Measurements from ENCODE around the gene DEAF1.

Gene DEAF1

DNA sequence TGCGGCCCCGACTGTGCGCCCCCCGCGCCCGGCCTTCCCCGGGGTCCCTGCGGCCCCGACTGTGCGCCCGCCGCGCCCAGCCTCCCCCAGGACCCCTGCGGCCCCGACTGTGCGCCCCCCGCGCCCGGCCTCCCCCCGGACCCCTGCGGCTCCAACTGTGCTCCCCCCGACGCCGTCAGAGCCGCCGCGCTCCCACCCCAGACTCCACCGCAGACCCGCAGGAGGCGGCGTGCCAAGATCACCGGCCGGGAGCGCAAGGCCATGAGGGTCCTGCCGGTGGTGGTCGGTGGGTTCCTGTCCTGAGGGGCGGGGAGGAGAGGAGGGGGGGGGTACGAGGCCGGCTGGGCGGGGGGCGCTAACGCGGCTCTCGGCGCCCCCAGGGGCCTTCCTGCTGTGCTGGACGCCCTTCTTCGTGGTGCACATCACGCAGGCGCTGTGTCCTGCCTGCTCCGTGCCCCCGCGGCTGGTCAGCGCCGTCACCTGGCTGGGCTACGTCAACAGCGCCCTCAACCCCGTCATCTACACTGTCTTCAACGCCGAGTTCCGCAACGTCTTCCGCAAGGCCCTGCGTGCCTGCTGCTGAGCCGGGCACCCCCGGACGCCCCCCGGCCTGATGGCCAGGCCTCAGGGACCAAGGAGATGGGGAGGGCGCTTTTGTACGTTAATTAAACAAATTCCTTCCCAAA, 54.9 kb downstream of the DEAF1 start:
- DNase-seq (ENCODE audit: low read depth), result no peak
- TF ChIP-seq, protein P1, sequence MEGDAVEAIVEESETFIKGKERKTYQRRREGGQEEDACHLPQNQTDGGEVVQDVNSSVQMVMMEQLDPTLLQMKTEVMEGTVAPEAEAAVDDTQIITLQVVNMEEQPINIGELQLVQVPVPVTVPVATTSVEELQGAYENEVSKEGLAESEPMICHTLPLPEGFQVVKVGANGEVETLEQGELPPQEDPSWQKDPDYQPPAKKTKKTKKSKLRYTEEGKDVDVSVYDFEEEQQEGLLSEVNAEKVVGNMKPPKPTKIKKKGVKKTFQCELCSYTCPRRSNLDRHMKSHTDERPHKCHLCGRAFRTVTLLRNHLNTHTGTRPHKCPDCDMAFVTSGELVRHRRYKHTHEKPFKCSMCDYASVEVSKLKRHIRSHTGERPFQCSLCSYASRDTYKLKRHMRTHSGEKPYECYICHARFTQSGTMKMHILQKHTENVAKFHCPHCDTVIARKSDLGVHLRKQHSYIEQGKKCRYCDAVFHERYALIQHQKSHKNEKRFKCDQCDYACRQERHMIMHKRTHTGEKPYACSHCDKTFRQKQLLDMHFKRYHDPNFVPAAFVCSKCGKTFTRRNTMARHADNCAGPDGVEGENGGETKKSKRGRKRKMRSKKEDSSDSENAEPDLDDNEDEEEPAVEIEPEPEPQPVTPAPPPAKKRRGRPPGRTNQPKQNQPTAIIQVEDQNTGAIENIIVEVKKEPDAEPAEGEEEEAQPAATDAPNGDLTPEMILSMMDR (IDR thresholded peaks at IDR 0.05; ENCODE audit: low read depth, low read length, missing control alignments), result no peak
- H3K4me3 ChIP-seq (ENCODE audit: low read depth, low read length), result no peak overlapping the region

- no peak for DNase-seq (ENCODE audit: low read depth)
- H3K4me3 ChIP-seq (ENCODE audit: low read depth, low read length), result no peak overlapping the region; the same call in 1 of the 2 replicates
- TF ChIP-seq, protein P1 (IDR thresholded peaks at IDR 0.05; ENCODE audit: low read depth, low read length, missing control alignments), result no peak
Observed at GRCh38 chr11:639332-639955, 55.6 kb downstream of the DEAF1 start.

DNA sequence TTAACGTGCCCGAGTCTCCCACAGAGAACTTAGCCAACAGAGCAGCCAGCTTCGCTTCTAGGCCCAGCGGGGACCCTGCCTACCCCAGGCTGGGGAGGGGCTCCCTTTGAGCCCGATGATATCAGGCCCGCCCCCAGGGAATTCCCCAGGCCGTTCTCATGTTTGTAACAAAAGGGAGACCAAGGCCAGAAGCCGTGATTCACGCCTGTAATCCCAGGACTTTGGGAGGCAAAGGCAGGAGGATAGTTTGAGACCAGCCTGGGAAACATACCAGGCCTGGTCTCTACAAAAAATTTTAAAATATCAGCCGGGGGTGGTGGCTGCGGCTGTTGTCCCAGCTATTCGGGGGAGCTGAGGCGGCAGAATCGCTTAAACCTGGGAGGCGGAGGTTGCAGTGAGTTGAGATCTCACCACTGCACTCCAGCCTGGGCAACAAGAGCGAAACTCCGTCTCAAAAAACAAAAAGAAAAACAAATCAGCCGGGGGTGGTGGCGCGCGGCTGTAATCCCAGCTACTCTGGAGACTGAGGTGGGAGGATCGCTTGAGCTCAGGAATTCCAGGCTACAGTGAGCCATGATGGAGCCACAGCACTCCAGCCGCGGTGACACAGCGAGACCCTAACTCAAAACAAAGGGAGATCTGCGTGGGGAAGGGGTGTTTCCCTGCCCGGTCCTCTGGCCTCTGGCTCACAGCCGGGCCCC, 56.2 kb downstream of the DEAF1 start:
- H3K4me3 ChIP-seq (ENCODE audit: low read depth, low read length), result no peak overlapping the region
- TF ChIP-seq, protein P1 (IDR thresholded peaks at IDR 0.05; ENCODE audit: low read depth, low read length, missing control alignments), result no peak
- no peak for DNase-seq (ENCODE audit: low read depth)

DNA sequence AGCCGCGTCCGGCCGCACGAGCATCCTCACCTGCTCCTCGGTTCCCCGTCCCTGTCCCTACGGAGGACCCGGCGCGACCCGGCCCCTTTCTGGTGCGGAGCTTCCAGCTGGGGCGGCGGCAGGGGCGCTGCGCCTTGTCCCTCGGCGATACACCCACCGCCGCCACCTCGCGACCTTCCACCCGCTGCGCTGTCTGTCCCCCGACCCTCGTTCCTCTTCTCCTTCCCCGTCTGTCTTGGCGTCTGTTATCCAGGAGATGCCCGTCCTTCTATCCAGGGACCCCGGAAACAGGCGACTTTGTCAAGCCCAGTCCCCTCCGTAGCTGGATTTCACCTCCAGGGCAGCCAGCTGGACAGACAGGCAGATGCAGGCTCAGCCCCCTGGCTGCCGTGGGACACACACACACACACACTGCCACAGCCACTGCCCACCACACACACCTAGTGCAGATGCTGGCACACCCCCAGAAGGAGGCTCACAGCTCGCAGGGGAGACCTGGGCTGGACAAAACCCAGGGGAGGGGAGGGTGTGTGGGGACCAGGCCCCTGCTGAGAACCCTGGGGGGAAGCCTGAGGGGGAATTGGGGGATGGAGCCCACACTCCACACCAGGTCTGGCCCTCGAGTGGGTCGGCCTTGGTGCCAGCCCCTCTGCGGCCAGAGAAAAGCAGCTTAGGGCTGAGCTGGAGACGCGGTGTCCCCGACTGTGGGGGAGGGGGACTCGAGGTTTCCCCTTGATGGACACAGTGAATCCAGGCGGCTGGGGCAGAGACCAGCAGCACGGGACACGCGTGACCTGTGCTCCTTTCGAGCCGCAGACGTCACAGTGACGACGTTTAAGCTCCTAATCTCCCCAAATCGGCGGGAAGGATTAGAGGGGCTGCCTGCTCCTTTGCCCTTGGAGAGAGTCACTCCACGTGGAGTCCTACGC, 57.2 kb downstream of the DEAF1 start:
- no peak overlapping the region for H3K4me3 ChIP-seq (ENCODE audit: low read depth, low read length)
- TF ChIP-seq, protein P1 (IDR thresholded peaks at IDR 0.05; ENCODE audit: low read depth, low read length, missing control alignments), result no peak
- no peak for DNase-seq (ENCODE audit: low read depth)

GRCh38 chr11:637333-637592, 57.8 kb downstream of the DEAF1 start:
- TF ChIP-seq, protein P1 (IDR thresholded peaks at IDR 0.05; ENCODE audit: low read depth, low read length, missing control alignments), result no peak
- no peak overlapping the region for H3K4me3 ChIP-seq (ENCODE audit: low read depth, low read length)
- DNase-seq (ENCODE audit: low read depth), result no peak

DNA sequence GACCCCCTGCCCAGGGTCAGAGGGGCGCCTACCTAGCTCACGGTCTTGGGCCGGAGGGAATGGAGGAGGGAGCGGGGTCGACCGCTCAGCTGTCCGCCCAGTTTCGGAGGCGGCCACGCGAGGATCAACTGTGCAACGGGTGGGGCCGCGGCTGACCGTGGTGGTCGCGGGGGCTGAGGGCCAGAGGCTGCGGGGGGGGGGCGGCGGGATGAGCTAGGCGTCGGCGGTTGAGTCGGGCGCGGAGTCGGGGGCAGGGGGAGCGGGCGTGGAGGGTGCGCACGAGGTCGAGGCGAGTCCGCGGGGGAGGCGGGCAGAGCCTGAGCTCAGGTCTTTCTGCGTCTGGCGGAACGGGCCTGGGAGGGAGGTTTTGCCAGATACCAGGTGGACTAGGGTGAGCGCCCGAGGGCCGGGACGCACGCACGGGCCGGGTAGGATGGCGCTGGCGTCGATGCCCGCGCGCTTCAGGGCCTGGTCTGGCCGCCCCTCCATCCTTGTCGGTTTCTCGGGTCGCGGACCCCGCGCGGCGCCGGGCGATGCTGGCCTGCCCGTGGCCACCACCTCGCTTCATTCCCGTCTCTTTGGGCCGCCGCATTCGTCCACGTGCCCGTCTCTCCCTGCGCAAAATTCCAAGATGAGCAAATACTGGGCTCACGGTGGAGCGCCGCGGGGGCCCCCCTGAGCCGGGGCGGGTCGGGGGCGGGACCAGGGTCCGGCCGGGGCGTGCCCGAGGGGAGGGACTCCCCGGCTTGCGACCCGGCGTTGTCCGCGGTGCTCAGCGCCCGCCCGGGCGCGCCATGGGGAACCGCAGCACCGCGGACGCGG, 58.3 kb downstream of the DEAF1 start, which contains the start of gene DRD4:
DRD4 (plus strand) TSS at position 759 of the 822 bp plus-strand sequence; CDS start at position 795, 36 bp downstream.
- no peak within 1 kb of the TSS for H3K4me3 ChIP-seq (ENCODE audit: low read depth, low read length)
- DNase-seq (ENCODE audit: low read depth), result no peak
- TF ChIP-seq, protein P1 (IDR thresholded peaks at IDR 0.05; ENCODE audit: low read depth, low read length, missing control alignments), result no peak

Data from GM12864 (cell line).